AG10803 (cell line): ENCODE measurements around the gene E2F1.

Source experiments
- DNase-seq: peaks from one replicate; pipeline ENCODE4 v3.0.0; 2010; ENCODE audit warnings: low read depth
- H3K4me3 ChIP-seq: 2 replicates; pipeline ENCODE4 v1.5.1; 2011; ENCODE audit warnings: mild to moderate bottlenecking, low read length, control low read depth
- CTCF ChIP-seq: conservative IDR thresholded peaks from 2 replicates; pipeline ENCODE4 v1.5.1; 2011; ENCODE audit warnings: mild to moderate bottlenecking, low read length, control low read depth, inconsistent platforms

The E2F1 gene

GRCh38 chr20:33719989-33720709 is 34.0 kb upstream of the E2F1 start, which contains the start of gene PXMP4:
Gene PXMP4 (minus strand): TSS chr20:33720310. CDS start chr20:33720207, 103 bp downstream.
- DNase-seq, result peak; percentile 99
- 0 out of 2 replicates have a peak, but pooled peaks have one; percentile 4 for TF ChIP-seq CTCF

GRCh38 chr20:33719277-33719988 is 33.2 kb upstream of the E2F1 start:
- no peak for DNase-seq
- TF ChIP-seq CTCF, result no peak
- H3K4me3 ChIP-seq, result peak overlapping the region; percentile 92

More at GRCh38 chr20:33719989-33720709, 34.0 kb upstream of the E2F1 start, which contains the start of gene PXMP4:
- peak within 1 kb of the TSS; percentile 92 for H3K4me3 ChIP-seq

- no peak overlapping the region for H3K4me3 ChIP-seq
- TF ChIP-seq CTCF, result no peak
- DNase-seq, result no peak
Measured at GRCh38 chr20:33716498-33716897, 30.3 kb upstream of the E2F1 start.

- no peak for DNase-seq
- TF ChIP-seq CTCF, result no peak
- H3K4me3 ChIP-seq, result no peak overlapping the region
Measured at GRCh38 chr20:33713865-33714367, 27.7 kb upstream of the E2F1 start.

- no peak overlapping the region for H3K4me3 ChIP-seq
- DNase-seq, result no peak
- TF ChIP-seq CTCF, result no peak
Measured at GRCh38 chr20:33711446-33711738, 25.2 kb upstream of the E2F1 start.

GRCh38 chr20:33710681-33711445 is 24.7 kb upstream of the E2F1 start:
- no peak for DNase-seq
- no peak overlapping the region for H3K4me3 ChIP-seq
- TF ChIP-seq CTCF, result no peak
